Fibroblast of the aortic adventitia (primary cell): ENCODE data around the gene ZFHX3. TPM values are rescaled to one million over a fixed set of nuclear protein-coding genes. Genes with fewer than 3 reads are reported as not detected.

Experiments
- DNase-seq: peaks from one replicate; pipeline ENCODE4 v3.0.0-alpha.2; 2010; ENCODE audit warnings: low read depth
- H3K4me3 ChIP-seq: 2 replicates; pipeline ENCODE4 v1.5.1; 2011; ENCODE audit warnings: low read depth, mild to moderate bottlenecking, control low read depth, low read length, moderate library complexity
- total RNA-seq: library from RNA; depleted of rRNA; stranded (reverse); fragments of >200 nt; gene quantifications from 2 replicates; pipeline ENCODE4 v1.2.3, GENCODE V29; 2012; ENCODE audit warnings: low replicate concordance
- TF ChIP-seq, protein P1 (sequence below): IDR thresholded peaks from 2 replicates; pipeline ENCODE4 v1.5.1; 2011; ENCODE audit warnings: mild to moderate bottlenecking, low read length, control low read depth, inconsistent platforms; ENCODE audit not compliant: insufficient read depth

Gene ZFHX3
- total RNA-seq, 1 donor = 8.1 TPM

DNA sequence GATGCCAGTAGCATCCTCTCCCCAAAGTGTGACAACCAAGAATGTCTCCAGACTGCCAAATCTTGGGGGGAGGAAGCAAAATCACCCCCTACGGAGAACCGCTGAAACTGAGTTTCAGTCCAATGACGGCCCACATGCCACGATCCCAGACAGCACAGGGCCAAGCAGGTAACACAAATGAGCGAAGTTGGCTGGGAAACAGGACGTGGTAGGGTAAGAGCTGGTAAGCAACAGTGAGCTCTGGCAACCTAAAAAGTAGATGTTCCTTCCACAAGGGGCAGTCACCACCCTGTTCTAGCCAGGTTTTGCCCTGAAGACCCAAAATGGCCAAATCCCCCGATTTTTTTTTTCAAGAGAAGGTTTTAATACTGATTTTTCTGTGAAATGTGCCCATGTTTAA is 25.4 kb downstream of the ZFHX3 start:
- no peak overlapping the region for H3K4me3 ChIP-seq
- TF ChIP-seq, protein P1, sequence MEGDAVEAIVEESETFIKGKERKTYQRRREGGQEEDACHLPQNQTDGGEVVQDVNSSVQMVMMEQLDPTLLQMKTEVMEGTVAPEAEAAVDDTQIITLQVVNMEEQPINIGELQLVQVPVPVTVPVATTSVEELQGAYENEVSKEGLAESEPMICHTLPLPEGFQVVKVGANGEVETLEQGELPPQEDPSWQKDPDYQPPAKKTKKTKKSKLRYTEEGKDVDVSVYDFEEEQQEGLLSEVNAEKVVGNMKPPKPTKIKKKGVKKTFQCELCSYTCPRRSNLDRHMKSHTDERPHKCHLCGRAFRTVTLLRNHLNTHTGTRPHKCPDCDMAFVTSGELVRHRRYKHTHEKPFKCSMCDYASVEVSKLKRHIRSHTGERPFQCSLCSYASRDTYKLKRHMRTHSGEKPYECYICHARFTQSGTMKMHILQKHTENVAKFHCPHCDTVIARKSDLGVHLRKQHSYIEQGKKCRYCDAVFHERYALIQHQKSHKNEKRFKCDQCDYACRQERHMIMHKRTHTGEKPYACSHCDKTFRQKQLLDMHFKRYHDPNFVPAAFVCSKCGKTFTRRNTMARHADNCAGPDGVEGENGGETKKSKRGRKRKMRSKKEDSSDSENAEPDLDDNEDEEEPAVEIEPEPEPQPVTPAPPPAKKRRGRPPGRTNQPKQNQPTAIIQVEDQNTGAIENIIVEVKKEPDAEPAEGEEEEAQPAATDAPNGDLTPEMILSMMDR = no peak
- DNase-seq = no peak

DNA sequence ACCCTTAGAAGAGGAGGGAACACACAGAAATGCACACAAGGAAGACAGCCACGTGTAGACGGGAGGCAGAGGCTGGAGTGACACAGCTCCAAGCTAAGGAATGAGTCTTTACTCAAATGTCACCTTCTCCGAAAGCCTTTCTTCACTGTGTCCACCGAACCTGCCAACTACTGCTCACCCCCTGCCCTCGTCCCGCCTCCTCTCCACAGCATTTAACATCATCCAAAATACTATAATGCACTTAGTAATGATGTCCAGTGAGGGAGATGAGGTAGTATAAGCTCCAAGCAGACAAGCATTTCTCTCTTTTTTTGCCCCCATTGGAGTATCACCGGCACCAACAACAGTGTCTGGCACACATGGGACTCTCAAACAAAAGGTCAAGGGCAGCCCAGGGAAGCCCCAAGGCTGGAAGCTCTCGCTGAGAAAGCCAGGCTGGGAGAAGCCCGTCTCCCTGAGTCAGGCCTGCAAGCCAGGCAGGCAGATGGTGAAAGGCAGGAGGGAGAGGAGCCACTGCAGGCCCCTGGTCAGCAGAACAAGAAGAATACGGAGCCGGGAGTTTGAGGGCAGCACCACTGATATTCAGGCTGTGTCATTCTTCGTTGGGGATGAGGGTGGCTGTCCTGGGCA is 25.9 kb downstream of the ZFHX3 start:
- DNase-seq = no peak
- TF ChIP-seq, protein P1 = no peak
- no peak overlapping the region for H3K4me3 ChIP-seq

DNA sequence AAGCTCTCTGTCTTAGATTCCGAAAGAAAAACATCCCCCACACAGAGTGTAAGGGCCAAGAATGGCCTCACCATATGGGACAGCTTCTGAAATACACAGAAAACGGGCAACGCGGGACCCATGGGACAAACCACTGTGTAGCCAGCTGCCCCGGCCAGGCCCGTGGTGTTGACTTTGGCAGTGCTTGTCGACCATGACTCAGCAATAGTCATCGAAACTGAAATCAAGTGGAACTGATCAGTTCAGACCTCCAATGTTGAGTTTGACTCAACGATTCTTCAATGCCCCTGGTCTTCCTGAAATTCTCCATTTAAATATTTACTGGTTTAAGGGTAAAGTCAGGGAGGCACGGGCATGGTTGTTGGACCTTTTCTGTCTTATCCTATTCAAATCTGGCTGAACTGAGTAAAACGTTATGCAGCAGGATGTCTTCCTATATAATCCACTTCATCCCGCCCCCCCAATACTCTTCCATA is 27.5 kb downstream of the ZFHX3 start:
- peak; percentile 92 for DNase-seq
- no peak overlapping the region for H3K4me3 ChIP-seq
- TF ChIP-seq, protein P1 = no peak

DNA sequence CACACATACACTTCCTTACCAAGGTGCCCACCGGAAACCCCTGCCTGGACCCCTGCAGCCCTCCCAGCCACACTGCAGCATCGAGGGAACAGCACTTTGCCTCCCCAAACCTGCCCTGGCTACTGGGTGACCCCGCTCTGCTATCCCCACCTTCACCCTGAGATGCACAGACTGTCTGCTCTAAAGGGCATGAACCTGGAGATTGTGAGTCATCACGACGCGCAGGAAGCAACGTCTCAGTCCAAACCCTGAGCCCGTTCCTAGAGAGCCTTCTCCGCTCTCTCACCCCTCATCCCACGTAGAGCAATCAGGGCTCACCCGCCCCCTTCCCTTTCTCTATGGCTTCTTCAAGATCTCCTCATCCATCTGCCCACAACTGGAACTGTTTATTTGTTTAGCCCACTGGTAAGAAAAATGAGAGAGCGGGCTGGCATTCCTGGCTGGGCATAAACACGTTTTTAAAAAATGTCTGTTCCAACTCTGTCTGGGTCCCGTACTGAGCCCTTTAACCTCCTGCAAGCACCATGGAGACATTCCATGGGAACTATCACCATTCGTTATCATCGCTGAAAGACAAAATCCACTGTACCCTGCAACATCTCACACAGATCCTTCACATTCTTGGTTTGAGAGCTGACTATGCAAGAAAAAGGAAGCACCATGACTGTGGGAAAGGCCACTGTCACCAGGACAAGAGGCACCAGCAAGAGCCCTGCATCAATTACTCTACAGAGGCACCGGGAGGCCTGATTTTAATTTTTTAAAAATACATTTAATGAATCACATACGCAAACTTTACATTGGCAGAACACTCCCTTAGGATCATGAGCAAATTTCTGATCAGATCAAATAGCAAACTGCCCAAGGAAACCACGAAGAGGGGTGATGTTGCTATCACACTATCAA is 28.2 kb downstream of the ZFHX3 start:
- DNase-seq = peak; percentile 50
- TF ChIP-seq, protein P1 = no peak
- H3K4me3 ChIP-seq = no peak overlapping the region

DNA sequence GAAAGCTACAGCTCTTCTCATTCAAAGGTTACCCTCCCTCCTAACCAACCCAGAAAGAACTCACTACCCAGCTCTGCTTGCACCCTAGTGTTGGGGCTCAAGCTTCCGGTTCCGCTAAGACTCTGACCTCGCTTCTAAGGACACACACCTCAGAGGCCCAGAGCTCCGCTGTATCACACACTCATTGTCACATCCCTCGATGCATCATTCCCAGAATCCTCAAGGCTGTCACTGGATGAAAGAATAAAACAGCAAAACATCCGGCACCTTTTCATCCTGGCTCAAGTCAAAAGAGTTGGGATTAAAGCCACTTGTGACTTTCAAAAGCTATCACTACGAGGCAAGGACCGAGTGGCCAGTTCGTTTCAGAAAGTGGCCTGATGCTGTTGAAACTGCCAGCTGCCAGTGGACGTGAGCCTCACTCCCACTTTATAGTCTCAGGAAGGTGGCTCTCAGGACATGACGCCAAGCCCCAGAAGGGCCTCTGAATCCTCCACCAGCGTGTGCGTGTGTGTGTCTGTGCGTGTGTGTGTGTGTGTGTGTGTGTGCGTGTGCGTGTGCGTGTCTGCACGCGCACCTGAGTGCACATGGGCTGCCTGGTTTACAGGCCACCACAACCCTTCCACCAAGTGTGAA is 29.0 kb downstream of the ZFHX3 start:
- no peak for DNase-seq
- H3K4me3 ChIP-seq = no peak overlapping the region
- TF ChIP-seq, protein P1 = no peak

DNA sequence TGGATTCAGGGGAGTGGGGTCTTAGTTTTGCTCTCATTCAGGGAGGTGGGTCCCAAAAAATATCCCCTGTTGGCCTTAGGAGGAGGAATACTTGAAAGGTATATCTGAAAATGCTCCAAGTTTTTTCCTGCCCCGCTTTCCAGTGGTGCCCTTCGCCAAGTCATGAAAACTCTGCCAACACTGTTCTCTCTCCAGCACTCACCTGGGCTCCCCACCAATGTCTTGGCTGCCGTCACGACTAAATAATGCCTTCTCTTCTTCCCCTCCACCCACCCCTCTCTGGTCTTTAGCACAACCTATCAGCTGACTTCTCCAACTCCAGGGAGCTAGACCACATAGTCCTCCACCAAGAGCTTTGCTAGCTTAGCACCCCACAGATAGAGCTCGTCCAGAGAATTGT is 30.6 kb downstream of the ZFHX3 start:
- DNase-seq = no peak
- H3K4me3 ChIP-seq = no peak overlapping the region
- TF ChIP-seq, protein P1 = no peak
